ENCODE results near the gene TPM3.
"Not testable (repeated sequence)": the region's sequence is repeated elsewhere in the genome, so short reads cannot be mapped to it uniquely, and the experiment has no call there.

DNA sequence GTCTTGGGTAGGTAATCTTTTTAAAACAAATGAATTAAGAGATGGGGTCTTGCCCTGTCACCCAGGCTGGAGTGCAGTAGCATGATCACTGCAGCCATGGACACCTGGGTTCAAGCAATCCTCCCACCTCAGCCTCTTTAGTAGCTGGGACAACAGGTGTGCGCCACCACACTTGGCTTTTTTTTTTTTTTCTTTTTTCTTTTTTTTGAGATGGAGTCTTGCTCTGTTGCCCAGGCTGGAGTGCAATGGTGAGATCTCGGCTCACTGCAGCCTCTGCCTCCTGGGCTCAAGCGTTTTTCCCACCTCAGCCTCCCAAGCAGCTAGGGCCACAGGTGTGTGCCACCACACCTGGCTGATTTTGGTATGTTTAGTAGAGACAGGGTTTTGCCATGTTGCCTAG, 39.2 kb upstream of the TPM3 start:
- TF ChIP-seq HDGF (IDR thresholded peaks at IDR 0.05; ENCODE audit: borderline replicate concordance); FOXM1 (IDR thresholded peaks at IDR 0.05; ENCODE audit: borderline replicate concordance); SP1 (IDR thresholded peaks at IDR 0.05); FOXK2 (IDR thresholded peaks at IDR 0.05); ZNF384 (IDR thresholded peaks at IDR 0.05); LEF1 (IDR thresholded peaks at IDR 0.05; ENCODE audit: borderline replicate concordance); NFRKB (IDR thresholded peaks at IDR 0.05); BHLHE40 (IDR thresholded peaks at IDR 0.05; ENCODE audit: borderline replicate concordance); FOXA1 (IDR thresholded peaks at IDR 0.05); ARNT (IDR thresholded peaks at IDR 0.05); TARDBP (IDR thresholded peaks at IDR 0.05); ELF4 (IDR thresholded peaks at IDR 0.05); CTBP1 (IDR thresholded peaks at IDR 0.05; ENCODE audit: borderline replicate concordance): not testable (repeated sequence)
- TF ChIP-seq, protein P1, sequence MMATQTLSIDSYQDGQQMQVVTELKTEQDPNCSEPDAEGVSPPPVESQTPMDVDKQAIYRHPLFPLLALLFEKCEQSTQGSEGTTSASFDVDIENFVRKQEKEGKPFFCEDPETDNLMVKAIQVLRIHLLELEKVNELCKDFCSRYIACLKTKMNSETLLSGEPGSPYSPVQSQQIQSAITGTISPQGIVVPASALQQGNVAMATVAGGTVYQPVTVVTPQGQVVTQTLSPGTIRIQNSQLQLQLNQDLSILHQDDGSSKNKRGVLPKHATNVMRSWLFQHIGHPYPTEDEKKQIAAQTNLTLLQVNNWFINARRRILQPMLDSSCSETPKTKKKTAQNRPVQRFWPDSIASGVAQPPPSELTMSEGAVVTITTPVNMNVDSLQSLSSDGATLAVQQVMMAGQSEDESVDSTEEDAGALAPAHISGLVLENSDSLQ (IDR thresholded peaks at IDR 0.05), result not testable (repeated sequence)
